HG03135 (cell line): Measurements from ENCODE around the gene CCNI.
"Not testable (repeated sequence)": the region's sequence is repeated elsewhere in the genome, so short reads cannot be mapped to it uniquely, and the experiment has no call there.

Experiments
- ATAC-seq: cut with Tn5 transposase; IDR thresholded peaks from one replicate; pipeline ENCODE4 v1.9.1; 2021; ENCODE audit warnings: mild to moderate bottlenecking, moderate library complexity; ENCODE audit not compliant: unreplicated experiment

Gene CCNI

GRCh38 chr4:77082886-77083608 lies 7.3 kb upstream of the CCNI start:
- no peak for ATAC-seq

GRCh38 chr4:77080806-77081205 lies 5.0 kb upstream of the CCNI start:
- ATAC-seq = not testable (repeated sequence)

DNA sequence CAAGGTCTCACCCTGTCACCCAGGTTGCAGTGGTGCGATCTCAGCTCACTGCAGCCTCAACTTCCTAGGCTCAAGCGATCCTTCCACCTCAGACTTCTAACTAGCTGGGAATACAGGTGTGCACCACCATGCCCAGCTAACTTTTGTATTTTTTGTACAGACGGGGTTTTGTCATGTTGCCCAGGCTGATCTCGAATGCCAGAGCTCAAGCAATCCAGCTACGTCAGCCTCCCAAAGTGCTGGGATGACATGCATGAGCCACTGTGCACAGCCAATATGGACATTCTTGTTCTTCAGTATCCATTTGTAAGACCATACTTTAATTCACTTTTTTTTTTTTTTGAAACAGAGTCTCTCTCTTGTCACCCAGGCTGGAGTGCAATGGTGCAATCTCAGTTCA lies 3.5 kb upstream of the CCNI start:
- no peak for ATAC-seq

GRCh38 chr4:77078401-77078800 lies 2.6 kb upstream of the CCNI start:
- ATAC-seq = no peak

- no peak for ATAC-seq
These were observed 1.3 kb upstream of the CCNI start for GRCh38 chr4:77076889-77077635.

GRCh38 chr4:77074981-77075855 lies 571 bp downstream of the CCNI start:
- peak; percentile 44 for ATAC-seq

GRCh38 chr4:77074381-77074831 lies 1.4 kb downstream of the CCNI start:
- ATAC-seq = no peak

- ATAC-seq = no peak
These were observed 1.8 kb downstream of the CCNI start for GRCh38 chr4:77073981-77074380.

DNA sequence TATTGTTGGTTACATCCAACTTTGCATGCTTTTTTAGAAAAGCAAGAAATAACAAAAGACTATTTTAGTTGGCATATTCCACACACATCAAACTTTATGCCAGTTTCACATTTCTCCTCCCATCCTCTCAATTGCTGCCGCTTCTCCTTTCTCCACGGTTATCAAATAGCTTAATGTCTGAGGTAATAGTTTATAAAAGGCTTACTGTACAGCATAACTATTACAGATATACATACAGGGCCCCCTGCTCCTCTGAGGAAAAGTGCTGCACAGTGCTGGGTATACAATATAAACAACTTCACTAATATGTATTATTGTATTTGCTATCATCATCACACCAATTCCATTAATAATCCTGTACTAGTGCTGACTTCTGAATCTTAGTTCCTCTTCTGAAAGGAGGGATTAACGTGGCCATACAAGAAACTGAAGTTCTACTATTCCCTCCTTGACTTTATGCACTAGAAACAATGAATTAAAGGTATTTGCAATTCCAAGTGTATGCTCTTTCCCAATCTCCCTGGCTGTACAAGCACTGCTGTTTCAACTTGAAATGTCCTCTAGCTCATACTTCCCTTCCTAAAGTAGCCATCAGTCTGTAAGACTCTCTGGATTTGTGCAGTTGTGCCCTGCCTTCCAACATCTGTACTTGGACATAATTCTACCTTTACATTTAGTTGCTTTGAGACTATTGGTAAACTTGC lies 2.5 kb downstream of the CCNI start:
- no peak for ATAC-seq

DNA sequence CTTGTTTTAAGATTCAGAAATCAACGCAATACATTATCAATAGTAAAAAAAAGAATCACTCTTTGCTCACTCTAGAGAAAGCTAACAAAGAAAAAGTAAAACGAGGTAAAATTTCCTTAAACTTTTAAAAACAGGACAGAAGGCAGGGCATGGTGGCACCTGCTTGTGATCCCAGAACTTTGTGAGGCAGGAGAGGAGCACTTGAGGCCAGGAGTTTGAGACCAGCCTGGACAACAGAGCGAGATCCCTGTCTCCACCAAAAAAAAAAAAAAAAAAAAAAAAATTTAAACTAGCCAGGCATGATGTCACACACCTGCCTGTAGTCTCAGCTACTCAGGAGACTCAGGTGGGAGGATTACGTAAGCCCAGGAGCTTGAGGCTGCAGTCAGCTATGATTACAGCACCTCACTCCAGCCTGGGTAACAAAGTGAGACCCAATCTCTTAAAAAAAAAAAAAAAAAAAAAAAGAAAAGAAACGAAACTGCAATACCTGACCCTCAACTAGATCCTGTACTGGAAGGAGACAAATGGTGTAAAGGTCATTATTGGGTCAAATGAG lies 3.5 kb downstream of the CCNI start:
- ATAC-seq = no peak

GRCh38 chr4:77069514-77069913 lies 6.3 kb downstream of the CCNI start:
- not testable (repeated sequence) for ATAC-seq

DNA sequence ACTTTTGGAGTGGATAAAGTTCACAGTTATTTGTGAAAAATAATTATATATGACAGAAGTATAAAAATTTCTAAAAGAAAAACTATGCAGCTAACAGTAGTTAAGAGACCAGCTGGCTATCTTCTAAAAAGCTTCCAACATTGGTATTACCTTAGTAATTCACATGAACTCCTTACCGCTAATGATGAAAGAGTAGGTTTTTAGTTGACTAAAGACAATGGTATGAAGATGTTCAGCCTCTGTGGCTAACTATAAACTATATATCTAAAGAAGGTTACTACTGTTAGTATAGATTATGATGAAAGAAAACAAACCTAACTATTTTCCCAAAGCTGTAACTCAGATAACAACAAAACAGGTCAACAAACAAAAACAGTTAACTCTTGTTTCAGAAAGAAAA lies 10.4 kb downstream of the CCNI start:
- ATAC-seq = no peak

DNA sequence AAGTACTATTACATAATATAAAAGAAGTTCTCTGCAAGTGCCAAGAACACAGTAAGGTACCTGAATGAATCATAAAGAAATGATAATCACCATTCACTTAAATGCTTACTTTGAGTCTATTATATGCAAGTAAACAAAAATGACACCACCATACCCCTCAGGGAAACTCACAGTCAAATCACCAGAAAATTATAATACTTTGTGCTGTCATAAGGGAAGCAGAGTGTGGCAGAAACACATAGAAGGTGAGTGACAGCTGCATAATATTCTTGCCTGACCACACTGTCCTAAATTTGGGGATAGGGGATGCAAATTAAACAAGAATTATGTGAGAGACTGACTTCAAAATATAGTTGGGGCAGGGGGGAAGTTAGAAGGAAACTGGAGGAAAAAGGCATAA lies 12.9 kb downstream of the CCNI start:
- no peak for ATAC-seq

DNA sequence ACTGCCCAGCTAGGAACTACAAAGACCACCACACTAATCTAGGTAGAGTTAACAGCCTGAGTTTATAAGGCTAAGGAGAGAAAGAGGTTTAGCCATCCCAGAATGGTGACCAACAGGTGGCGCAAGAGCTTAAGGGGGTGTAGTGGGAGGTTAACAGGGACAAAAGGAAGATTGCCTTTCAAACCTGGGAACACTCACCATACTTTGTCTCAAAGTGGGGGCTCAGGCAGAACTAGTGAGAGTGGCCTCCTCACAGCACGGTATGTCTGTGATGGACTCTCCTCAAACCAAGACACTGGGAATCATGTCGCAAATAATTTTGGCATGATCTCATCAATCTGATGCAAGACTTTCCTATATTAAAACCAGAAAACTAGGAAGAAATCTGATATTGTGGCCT lies 23.4 kb downstream of the CCNI start:
- no peak for ATAC-seq

DNA sequence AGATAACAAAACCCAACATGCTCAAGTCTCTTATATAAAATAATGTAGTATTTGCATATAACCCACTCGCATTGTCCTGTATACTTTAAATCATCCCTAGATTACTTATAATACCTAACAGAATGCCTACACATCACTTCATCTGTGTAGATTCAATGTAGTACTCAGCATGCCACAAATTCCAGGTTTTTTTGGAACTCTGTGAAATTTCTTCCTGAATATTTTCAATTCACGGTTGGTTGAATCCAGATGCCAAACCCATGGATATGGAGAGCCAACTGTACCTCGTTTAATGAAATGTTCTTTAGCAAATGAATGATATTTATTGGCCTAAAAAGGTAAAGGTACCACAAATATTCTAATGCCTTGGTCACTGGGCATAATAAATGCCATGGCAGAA lies 24.8 kb downstream of the CCNI start:
- ATAC-seq = no peak

GRCh38 chr4:77047037-77047436 lies 28.8 kb downstream of the CCNI start:
- ATAC-seq = no peak

DNA sequence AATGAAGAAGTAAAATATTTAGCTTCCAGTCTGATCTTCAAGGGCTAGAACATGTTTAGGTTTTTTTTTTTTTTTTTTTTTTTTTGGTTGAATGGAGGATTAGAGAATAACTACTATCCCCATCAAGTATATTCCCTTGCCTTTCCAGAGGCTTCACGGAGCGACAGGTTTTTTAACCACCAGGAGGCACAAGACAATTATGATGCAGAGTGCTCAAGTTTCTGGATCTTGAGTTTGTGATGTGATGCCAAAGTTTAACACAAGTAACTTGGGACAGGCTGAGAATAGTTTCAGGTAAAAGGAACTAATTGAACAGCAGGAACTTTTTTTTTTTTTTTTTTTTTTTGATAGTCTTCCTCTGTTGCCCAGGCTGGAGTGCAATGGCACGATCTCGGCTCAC lies 30.3 kb downstream of the CCNI start:
- no peak for ATAC-seq

GRCh38 chr4:77044461-77045150 lies 31.2 kb downstream of the CCNI start:
- no peak for ATAC-seq

GRCh38 chr4:77043507-77044136 lies 32.2 kb downstream of the CCNI start:
- ATAC-seq = no peak
